Fibroblast of mammary gland (primary cell): ENCODE data around the gene RNF220.

Source experiments
- DNase-seq: peaks from one replicate; pipeline ENCODE4 v3.0.0-alpha.2; 2010; ENCODE audit warnings: low read depth
- H3K4me3 ChIP-seq: 2 replicates; pipeline ENCODE4 v1.5.1; 2011; ENCODE audit warnings: low read depth, mild to moderate bottlenecking, low read length, moderate library complexity; ENCODE audit not compliant: control insufficient read depth
- TF ChIP-seq, protein P1 (sequence below): conservative IDR thresholded peaks from 2 replicates; pipeline ENCODE4 v1.5.1; 2011; ENCODE audit warnings: low read depth, low read length, inconsistent platforms; ENCODE audit not compliant: control insufficient read depth, insufficient read depth

RNF220 gene

DNA sequence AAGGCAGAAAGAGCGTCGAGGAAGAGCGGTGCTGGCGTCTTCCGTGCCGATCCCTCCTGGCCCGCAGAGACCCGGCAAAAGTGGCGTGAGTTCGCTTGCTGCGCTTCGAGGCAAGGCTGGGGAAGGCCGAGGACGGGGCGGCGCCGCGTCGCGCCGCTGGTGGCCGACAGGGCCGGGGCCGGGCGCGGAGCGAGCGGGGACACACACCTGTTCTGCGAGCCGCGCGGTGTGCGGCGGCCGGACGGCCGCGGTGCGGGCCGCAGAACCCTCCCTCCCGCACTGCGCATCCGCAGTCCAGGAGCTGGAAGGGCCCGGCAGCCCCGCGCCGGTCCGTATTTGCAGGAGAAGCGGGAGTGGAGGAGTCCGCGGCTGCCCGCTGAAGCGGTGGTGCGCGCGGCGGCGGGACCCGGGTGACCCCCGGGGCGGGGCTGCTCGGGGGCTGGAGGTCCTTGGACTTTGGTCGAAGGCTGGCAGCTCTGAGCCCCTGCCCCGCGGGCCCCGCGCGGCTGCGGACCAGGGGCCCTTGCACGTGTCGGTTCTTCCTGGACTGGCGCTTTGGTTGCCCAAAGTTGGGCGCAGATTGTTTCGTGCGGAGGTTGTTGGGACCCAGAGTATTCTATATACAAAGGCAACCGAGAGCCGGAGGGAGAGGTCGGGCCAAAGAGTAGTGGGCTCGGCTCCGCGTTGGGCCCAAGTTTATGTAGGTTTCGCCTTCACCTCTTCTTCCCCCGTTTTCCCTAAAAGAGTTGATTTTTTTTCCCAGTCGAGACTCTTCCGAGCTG is 2.6 kb downstream of the RNF220 start:
- TF ChIP-seq, protein P1, sequence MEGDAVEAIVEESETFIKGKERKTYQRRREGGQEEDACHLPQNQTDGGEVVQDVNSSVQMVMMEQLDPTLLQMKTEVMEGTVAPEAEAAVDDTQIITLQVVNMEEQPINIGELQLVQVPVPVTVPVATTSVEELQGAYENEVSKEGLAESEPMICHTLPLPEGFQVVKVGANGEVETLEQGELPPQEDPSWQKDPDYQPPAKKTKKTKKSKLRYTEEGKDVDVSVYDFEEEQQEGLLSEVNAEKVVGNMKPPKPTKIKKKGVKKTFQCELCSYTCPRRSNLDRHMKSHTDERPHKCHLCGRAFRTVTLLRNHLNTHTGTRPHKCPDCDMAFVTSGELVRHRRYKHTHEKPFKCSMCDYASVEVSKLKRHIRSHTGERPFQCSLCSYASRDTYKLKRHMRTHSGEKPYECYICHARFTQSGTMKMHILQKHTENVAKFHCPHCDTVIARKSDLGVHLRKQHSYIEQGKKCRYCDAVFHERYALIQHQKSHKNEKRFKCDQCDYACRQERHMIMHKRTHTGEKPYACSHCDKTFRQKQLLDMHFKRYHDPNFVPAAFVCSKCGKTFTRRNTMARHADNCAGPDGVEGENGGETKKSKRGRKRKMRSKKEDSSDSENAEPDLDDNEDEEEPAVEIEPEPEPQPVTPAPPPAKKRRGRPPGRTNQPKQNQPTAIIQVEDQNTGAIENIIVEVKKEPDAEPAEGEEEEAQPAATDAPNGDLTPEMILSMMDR = no peak
- no peak overlapping the region for H3K4me3 ChIP-seq
- no peak for DNase-seq

GRCh38 chr1:44408212-44408582 is 3.1 kb downstream of the RNF220 start:
- H3K4me3 ChIP-seq = no peak overlapping the region
- no peak for DNase-seq
- TF ChIP-seq, protein P1 = no peak

- TF ChIP-seq, protein P1 = no peak
- H3K4me3 ChIP-seq = no peak overlapping the region
- DNase-seq = no peak
These were observed 3.9 kb downstream of the RNF220 start for GRCh38 chr1:44408632-44409602.

DNA sequence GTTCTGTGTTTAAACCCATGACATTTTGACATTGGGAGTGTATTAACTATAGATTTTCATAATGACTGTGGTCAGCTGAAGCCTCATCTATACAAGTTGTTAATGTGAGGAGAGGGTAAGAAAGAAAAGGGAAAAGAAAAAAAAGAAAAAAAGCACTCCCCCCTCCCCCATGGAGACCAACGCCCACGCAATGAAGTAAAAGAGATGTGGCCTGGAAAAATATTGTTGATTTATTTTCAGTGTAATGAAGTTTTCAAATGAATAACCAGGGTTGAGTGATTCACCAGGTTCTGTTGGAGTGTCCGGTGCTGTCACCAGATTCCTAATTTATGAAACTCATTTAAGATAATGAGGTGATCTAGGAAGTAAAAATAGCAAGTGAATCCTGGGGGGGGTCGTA is 4.7 kb downstream of the RNF220 start:
- no peak overlapping the region for H3K4me3 ChIP-seq
- DNase-seq = no peak
- TF ChIP-seq, protein P1 = no peak

DNA sequence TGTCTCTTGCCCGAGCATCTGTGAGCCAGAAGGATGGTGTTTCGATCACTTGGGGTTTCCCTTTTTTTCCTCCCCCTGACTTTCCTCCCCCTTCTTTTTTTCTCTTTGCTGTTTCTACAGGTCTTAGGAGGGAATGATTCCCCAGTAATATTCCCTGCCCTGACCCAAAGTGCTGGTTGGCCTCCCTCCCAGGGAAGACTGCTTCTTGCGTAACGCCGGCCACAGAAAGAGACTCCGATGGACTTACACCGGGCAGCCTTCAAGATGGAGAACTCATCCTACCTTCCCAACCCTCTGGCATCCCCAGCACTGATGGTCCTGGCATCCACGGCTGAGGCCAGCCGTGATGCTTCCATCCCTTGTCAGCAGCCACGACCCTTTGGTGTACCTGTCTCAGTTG is 6.8 kb downstream of the RNF220 start:
- TF ChIP-seq, protein P1 = no peak
- peak; percentile 47 for DNase-seq
- no peak overlapping the region for H3K4me3 ChIP-seq

DNA sequence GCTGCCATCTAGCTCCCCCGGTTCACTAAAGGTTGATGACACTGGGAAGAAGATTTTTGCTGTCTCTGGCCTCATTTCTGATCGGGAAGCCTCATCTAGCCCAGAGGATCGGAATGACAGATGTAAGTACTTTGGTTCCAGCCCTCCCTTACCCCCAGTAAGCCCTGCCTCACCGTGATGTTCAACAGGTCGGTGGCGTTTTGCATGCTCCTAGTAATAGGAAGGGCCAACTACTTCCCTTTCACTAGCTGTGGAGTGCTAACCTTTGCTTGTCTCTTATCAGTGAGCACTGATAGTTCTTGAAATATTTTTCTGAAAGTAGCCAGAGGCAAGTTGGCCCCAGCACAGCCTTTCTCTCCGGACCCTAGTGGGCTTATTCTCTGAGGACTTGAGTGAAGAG is 7.5 kb downstream of the RNF220 start:
- no peak for DNase-seq

More for the DNA sequence above, 7.5 kb downstream of the RNF220 start:
- H3K4me3 ChIP-seq = no peak overlapping the region
- TF ChIP-seq, protein P1 = no peak
